KMS-11 (cell line): ENCODE data around the gene ICOS.
"Not testable (repeated sequence)": the region's sequence is repeated elsewhere in the genome, so short reads cannot be mapped to it uniquely, and the experiment has no call there.

Experiments
- H2AFZ ChIP-seq: fragments of 200-600 bp; sonication (generic); 2 replicates; pipeline ENCODE4 v1.6.1; 2016; ENCODE audit warnings: antibody characterized with exemption, mixed run types, low read depth
- H3K27ac ChIP-seq: fragments of 200-600 bp; sonication (generic); 2 replicates; pipeline ENCODE4 v1.6.1; 2016; ENCODE audit warnings: mild to moderate bottlenecking, mixed run types
- H3K27me3 ChIP-seq: fragments of 200-600 bp; sonication (generic); 2 replicates; pipeline ENCODE4 v1.6.1; 2017; ENCODE audit warnings: mild to moderate bottlenecking, low read depth, mixed run types, moderate library complexity; ENCODE audit not compliant: insufficient read depth
- H3K36me3 ChIP-seq: fragments of 200-600 bp; sonication (generic); 2 replicates; pipeline ENCODE4 v1.6.1; 2017; ENCODE audit warnings: mild to moderate bottlenecking, mixed run types; ENCODE audit not compliant: insufficient read depth
- H3K4me1 ChIP-seq: fragments of 200-600 bp; sonication (generic); 2 replicates; pipeline ENCODE4 v1.6.1; 2016; ENCODE audit warnings: mild to moderate bottlenecking, low read depth, mixed run types; ENCODE audit not compliant: poor library complexity, severe bottlenecking
- H3K4me2 ChIP-seq: fragments of 200-600 bp; sonication (generic); 2 replicates; pipeline ENCODE4 v1.7.0; 2016; ENCODE audit warnings: mild to moderate bottlenecking, mixed run types
- H3K4me3 ChIP-seq: fragments of 200-600 bp; sonication (generic); IDR thresholded peaks from 2 replicates; pipeline ENCODE4 v1.6.1; 2017; ENCODE audit warnings: low read depth, low read length, mixed read lengths; ENCODE audit not compliant: insufficient read depth
- H3K79me2 ChIP-seq: fragments of 200-600 bp; sonication (generic); 2 replicates; pipeline ENCODE4 v1.6.1; 2016; ENCODE audit warnings: low read depth, mixed run types; ENCODE audit not compliant: insufficient read depth
- H3K9ac ChIP-seq: fragments of 200-600 bp; sonication (generic); 2 replicates; pipeline ENCODE4 v1.6.1; 2016; ENCODE audit warnings: mild to moderate bottlenecking, mixed run types
- H4K20me1 ChIP-seq: fragments of 200-600 bp; sonication (generic); 2 replicates; pipeline ENCODE4 v1.6.1; 2016; ENCODE audit warnings: mild to moderate bottlenecking, mixed run types; ENCODE audit not compliant: insufficient read depth
- CTCF ChIP-seq: fragments of 200-600 bp; sonication (generic); conservative IDR thresholded peaks from 2 replicates; pipeline ENCODE4 v1.6.1; 2017; ENCODE audit warnings: low read depth, mild to moderate bottlenecking, antibody characterized with exemption, low read length, moderate library complexity, mixed read lengths

The ICOS gene

GRCh38 chr2:203918839-203919238 is 17.7 kb upstream of the ICOS start:
- Histone ChIP-seq H3K9ac (no peak overlapping the region), H3K27ac (no peak overlapping the region), H3K4me3 (no peak overlapping the region), H3K27me3 (no peaks in the 10 kb centered on the region), H3K36me3 (no peaks in the 10 kb centered on the region; the same call in 1 of the 2 replicates), H2AFZ (no peak overlapping the region), H4K20me1 (no peaks in the 10 kb centered on the region), H3K79me2 (no peaks in the 10 kb centered on the region), H3K4me1 (no peaks in the 10 kb centered on the region), H3K4me2 (no peak overlapping the region)
- no peak for TF ChIP-seq CTCF

GRCh38 chr2:203925512-203926158 is 10.9 kb upstream of the ICOS start:
- no peak overlapping the region for H3K27ac ChIP-seq
- no peaks in the 10 kb centered on the region for H3K79me2 ChIP-seq
- H2AFZ ChIP-seq = no peak overlapping the region
- H4K20me1 ChIP-seq = no peaks in the 10 kb centered on the region; the same call in 1 of the 2 replicates
- no peaks in the 10 kb centered on the region; the same call in 1 of the 2 replicates for H3K36me3 ChIP-seq
- no peak for TF ChIP-seq CTCF
- no peak overlapping the region for H3K9ac ChIP-seq
- no peaks in the 10 kb centered on the region for H3K4me1 ChIP-seq
- H3K27me3 ChIP-seq = no peaks in the 10 kb centered on the region
- no peak overlapping the region for H3K4me3 ChIP-seq
- H3K4me2 ChIP-seq = no peak overlapping the region

GRCh38 chr2:203928849-203929248 is 7.7 kb upstream of the ICOS start:
- H3K9ac ChIP-seq = no peak overlapping the region
- H2AFZ ChIP-seq = no peak overlapping the region
- H3K4me1 ChIP-seq = no peaks in the 10 kb centered on the region
- no peak overlapping the region for H3K27ac ChIP-seq
- peak; percentile 65 for TF ChIP-seq CTCF
- H4K20me1 ChIP-seq = no peaks in the 10 kb centered on the region; the same call in 1 of the 2 replicates
- no peaks in the 10 kb centered on the region for H3K79me2 ChIP-seq
- H3K36me3 ChIP-seq = no peaks in the 10 kb centered on the region; the same call in 1 of the 2 replicates
- no peaks in the 10 kb centered on the region for H3K27me3 ChIP-seq
- H3K4me2 ChIP-seq = no peak overlapping the region
- H3K4me3 ChIP-seq = no peak overlapping the region

GRCh38 chr2:203931262-203931661 is 5.3 kb upstream of the ICOS start:
- H3K79me2 ChIP-seq, H4K20me1 ChIP-seq, H3K36me3 ChIP-seq, H3K27ac ChIP-seq, H3K4me2 ChIP-seq, H3K27me3 ChIP-seq, H3K4me3 ChIP-seq, H3K4me1 ChIP-seq, H3K9ac ChIP-seq, H2AFZ ChIP-seq: not testable (repeated sequence)

- H3K4me2 ChIP-seq = no peak overlapping the region
- no peaks in the 10 kb centered on the region for H3K27me3 ChIP-seq
- H3K27ac ChIP-seq = no peak overlapping the region
- no peaks in the 10 kb centered on the region for H4K20me1 ChIP-seq
- H3K36me3 ChIP-seq = no peaks in the 10 kb centered on the region
- H3K9ac ChIP-seq = no peak overlapping the region
- H3K79me2 ChIP-seq = no peaks in the 10 kb centered on the region
- H2AFZ ChIP-seq = no peak overlapping the region
- no peaks in the 10 kb centered on the region for H3K4me1 ChIP-seq
- no peak for TF ChIP-seq CTCF
- no peak overlapping the region for H3K4me3 ChIP-seq
These were observed 2.5 kb upstream of the ICOS start for GRCh38 chr2:203934041-203934492.
